Tibial artery (tissue), 4 donors: ENCODE results near the gene ZNF829.
A peak's percentile ranks its signal among the peaks of the same experiment; 100 is the strongest.

ENCODE experiments used
- DNase-seq, 2 donors: peaks; one replicate each; pipeline ENCODE4 v3.0.0-alpha.2; 2019
- H3K27ac ChIP-seq, 2 donors: fragments of 200-600 bp; sonication (generic) in 1 of 2; 1 replicate in 1 of 2; 2 replicates in 1 of 2; pipeline ENCODE4 v1.5.1; 2018 to 2019; ENCODE audit warnings: mild to moderate bottlenecking in 1 of 2
- H3K27me3 ChIP-seq, 2 donors: fragments of 200-600 bp; sonication (generic) in 1 of 2; one replicate each; pipeline versions ENCODE4 v1.5.1 to v1.6.0; 2016 to 2019
- H3K36me3 ChIP-seq, 3 donors: fragments of 200-600 bp; sonication (generic) in 2 of 3; one replicate each; pipeline ENCODE4 v1.5.1; 2016 to 2019; ENCODE audit warnings: mild to moderate bottlenecking in 2 of 3
- H3K4me1 ChIP-seq, 4 donors: fragments of 200-600 bp; sonication (generic) in 2 of 4; 1 replicate in 3 of 4; 2 replicates in 1 of 4; pipeline ENCODE4 v1.5.1; 2016 to 2019
- H3K4me3 ChIP-seq, 2 donors: fragments of 200-600 bp; sonication (generic) in 1 of 2; 1 replicate in 1 of 2; 2 replicates in 1 of 2; pipeline ENCODE4 v1.5.1; 2018 to 2019; ENCODE audit warnings: mild to moderate bottlenecking in 2 of 2
- H3K9me3 ChIP-seq, 3 donors: fragments of 200-600 bp; sonication (generic) in 1 of 3; one replicate each; pipeline ENCODE4 v1.5.1; 2016 to 2019
- intact Hi-C: fragments of 100-400 bp; cut with DNase I; formaldehyde crosslinking; loops from one replicate; pipeline ENCODE4 v1.15.0; 2023; ENCODE audit warnings: low total_unique reads
- TF ChIP-seq, protein P1 (sequence below), 2 experiments: fragments of 200-600 bp in 1 of 2; fragments of 450-650 bp in 1 of 2; IDR thresholded peaks; one replicate each; pipeline ENCODE4 v1.5.1; 2017 to 2019; ENCODE audit warnings: antibody characterized with exemption in 2 of 2, mild to moderate bottlenecking in 1 of 2, moderate library complexity in 1 of 2

ZNF829 gene

DNA sequence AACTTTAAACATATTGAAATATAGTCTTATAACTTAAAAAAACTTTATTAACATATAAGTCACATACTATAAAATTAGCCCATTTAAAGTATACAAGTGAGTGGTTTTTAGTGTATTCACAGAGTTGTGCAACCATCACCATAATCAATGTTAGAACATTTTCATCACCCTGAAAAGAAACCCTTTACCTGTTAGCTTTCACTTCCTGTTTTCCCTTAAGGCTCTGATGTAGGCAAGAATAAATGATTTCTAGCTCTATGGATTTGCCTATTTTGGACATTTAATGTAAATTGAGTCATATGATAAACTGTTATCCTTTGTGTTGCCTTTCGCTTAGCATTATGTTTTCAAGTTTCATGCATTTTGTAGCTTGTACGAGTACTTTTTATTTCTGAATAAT is 15.6 kb upstream of the ZNF829 start:
- Histone ChIP-seq H3K4me3 (no peak overlapping the region), H3K4me1 (no peaks in the 10 kb centered on the region), H3K9me3 (peaks cover 0 to 76% (median 21%) of the 10 kb centered on the region in 3 donors), H3K27ac (no peak overlapping the region), H3K27me3 (no peaks in the 10 kb centered on the region), H3K36me3 (peaks cover 68 to 86% (median 80%) of the 10 kb centered on the region in 3 donors)
- intact Hi-C loops, result no loop called here
- TF ChIP-seq, protein P1, sequence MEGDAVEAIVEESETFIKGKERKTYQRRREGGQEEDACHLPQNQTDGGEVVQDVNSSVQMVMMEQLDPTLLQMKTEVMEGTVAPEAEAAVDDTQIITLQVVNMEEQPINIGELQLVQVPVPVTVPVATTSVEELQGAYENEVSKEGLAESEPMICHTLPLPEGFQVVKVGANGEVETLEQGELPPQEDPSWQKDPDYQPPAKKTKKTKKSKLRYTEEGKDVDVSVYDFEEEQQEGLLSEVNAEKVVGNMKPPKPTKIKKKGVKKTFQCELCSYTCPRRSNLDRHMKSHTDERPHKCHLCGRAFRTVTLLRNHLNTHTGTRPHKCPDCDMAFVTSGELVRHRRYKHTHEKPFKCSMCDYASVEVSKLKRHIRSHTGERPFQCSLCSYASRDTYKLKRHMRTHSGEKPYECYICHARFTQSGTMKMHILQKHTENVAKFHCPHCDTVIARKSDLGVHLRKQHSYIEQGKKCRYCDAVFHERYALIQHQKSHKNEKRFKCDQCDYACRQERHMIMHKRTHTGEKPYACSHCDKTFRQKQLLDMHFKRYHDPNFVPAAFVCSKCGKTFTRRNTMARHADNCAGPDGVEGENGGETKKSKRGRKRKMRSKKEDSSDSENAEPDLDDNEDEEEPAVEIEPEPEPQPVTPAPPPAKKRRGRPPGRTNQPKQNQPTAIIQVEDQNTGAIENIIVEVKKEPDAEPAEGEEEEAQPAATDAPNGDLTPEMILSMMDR (IDR thresholded peaks at IDR 0.05), result no peak
- DNase-seq, result no peak

DNA sequence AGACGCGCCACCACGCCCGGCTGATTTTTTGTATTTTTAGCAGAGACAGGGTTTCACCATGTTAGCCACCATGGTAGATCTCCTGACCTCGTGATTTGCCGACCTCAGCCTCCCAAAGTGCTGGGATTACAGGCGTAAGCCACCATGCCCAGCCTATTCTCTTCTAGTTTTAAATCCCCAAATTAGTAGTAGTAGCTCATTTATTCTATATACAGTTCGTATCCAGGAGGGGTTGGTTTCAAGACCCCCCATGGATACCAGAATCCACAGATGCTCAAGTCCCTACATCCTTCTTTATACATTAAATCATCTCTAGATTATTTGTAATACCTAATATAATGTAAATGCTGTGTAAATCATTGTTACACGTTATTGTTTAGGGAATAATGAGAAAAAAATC is 2.0 kb upstream of the ZNF829 start:
- TF ChIP-seq, protein P1 (IDR thresholded peaks at IDR 0.05), result no peak
- peaks cover 49 to 61% (median 59%) of the 10 kb centered on the region in 3 donors for H3K36me3 ChIP-seq
- peaks cover 0 to 17% (median 13%) of the 10 kb centered on the region in 4 donors for H3K4me1 ChIP-seq
- no peak overlapping the region for H3K27ac ChIP-seq
- H3K9me3 ChIP-seq, result peaks cover 0 to 13% (median 0%) of the 10 kb centered on the region in 3 donors
- intact Hi-C loops, result loop anchor here (10.0 kb wide), 2 partner anchors 63 to 253 kb away; partner anchors contain the start of genes ZNF345 and ZNF461
- H3K4me3 ChIP-seq, result no peak overlapping the region
- H3K27me3 ChIP-seq, result no peaks in the 10 kb centered on the region
- DNase-seq, result no peak

DNA sequence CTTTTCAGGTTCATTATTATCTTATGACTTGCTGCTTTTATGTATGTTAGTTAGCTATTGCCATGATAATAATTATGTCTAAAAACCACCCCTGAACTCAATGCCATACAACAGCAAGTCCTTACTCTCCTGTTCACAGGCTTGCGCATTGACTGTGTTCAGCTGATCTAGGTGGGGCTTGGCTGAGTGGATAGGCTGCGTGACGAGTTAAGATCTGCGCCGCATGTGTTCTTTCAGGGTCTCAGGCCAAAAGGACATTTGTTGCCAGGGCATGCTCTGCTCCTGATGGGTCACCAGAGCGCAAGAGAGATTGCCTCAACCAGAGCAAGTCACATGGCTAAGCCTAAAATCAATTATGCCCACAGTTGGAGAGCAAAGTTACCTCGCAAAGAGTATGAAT is 900 bp upstream of the ZNF829 start:
- peak overlapping the region; percentile 70 to 76 for H3K4me3 ChIP-seq
- TF ChIP-seq, protein P1 (IDR thresholded peaks at IDR 0.05), result no peak
- intact Hi-C loops, result loop anchor here (10.0 kb wide), 2 partner anchors 62 to 252 kb away; partner anchors contain the start of genes ZNF345 and ZNF461
- H3K36me3 ChIP-seq, result peaks cover 45 to 61% (median 59%) of the 10 kb centered on the region in 3 donors
- peaks cover 0 to 16% (median 0%) of the 10 kb centered on the region in 3 donors for H3K9me3 ChIP-seq
- peak overlapping the region; percentile 91 to 93 for H3K27ac ChIP-seq
- H3K27me3 ChIP-seq, result no peaks in the 10 kb centered on the region
- no peak for DNase-seq
- H3K4me1 ChIP-seq, result peaks cover 0 to 17% (median 13%) of the 10 kb centered on the region in 4 donors

DNA sequence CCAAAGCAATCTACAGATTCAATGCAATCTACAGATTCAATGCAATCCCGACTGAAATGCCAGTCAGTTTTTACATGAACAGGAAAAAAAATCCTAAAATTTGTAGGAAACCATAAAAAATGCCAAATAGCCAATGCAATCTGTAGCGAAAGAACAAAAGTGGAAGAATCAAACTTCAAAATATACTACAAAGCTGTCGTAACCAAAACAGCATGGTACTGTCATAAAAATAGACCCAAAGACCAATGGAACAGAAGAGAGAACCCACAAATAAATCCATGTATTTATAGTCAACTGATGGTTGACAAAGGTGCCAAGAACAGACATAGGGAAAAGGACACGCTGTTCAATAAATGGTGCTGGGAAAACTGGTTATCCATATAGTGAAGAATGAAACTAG is 17.7 kb downstream of the ZNF829 start:
- intact Hi-C loops, result no loop called here
- Histone ChIP-seq H3K27ac (no peak overlapping the region), H3K27me3 (no peaks in the 10 kb centered on the region), H3K4me3 (no peak overlapping the region), H3K9me3 (peaks cover 18 to 98% (median 90%) of the 10 kb centered on the region in 3 donors), H3K36me3 (peaks cover 100% of the 10 kb centered on the region in 3 donors), H3K4me1 (no peaks in the 10 kb centered on the region)
- TF ChIP-seq, protein P1 (IDR thresholded peaks at IDR 0.05), result no peak
- DNase-seq, result no peak

DNA sequence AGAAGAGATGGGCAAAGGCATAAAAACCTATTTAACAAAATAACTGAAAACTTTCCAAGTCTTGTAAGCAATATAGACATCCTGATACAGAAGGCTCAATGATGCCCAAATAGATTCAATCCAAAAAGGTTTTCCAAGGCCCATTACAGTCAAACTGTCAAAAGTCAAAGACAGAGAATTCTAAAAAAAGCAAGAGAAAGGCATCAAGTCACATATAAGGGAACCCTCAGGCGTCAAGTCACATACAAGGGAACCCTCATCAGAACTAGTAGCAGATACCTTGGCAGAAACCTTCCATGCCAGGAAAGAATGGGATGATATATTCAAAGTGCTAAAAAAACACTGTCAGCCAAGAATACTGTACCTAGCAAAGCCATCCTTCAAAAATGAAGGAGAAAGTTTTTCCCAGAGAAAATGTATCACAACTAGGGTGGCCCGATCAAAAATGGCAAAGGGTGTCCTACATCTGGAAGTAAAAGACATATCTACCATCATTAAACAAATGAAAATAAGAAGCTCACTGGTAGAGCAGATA is 21.2 kb downstream of the ZNF829 start:
- H3K27me3 ChIP-seq, result no peaks in the 10 kb centered on the region
- H3K4me3 ChIP-seq, result no peak overlapping the region
- H3K9me3 ChIP-seq, result peaks cover 31 to 100% (median 96%) of the 10 kb centered on the region in 3 donors
- H3K36me3 ChIP-seq, result peaks cover 100% of the 10 kb centered on the region in 3 donors
- no peak overlapping the region for H3K27ac ChIP-seq
- intact Hi-C loops, result no loop called here
- TF ChIP-seq, protein P1 (IDR thresholded peaks at IDR 0.05), result no peak
- no peak for DNase-seq
- no peaks in the 10 kb centered on the region for H3K4me1 ChIP-seq
